ENCODE measurements around the gene YAP1.

Gene YAP1

GRCh38 chr11:102202972-102203371 lies 92.7 kb downstream of the YAP1 start:
- DNase-seq, result no peak

- no peak for DNase-seq
Observed at GRCh38 chr11:102204174-102204573, 93.9 kb downstream of the YAP1 start.

- DNase-seq, result no peak
Observed at GRCh38 chr11:102205805-102206204, 95.6 kb downstream of the YAP1 start.

GRCh38 chr11:102208835-102209234 lies 98.6 kb downstream of the YAP1 start:
- DNase-seq, result no peak

DNA sequence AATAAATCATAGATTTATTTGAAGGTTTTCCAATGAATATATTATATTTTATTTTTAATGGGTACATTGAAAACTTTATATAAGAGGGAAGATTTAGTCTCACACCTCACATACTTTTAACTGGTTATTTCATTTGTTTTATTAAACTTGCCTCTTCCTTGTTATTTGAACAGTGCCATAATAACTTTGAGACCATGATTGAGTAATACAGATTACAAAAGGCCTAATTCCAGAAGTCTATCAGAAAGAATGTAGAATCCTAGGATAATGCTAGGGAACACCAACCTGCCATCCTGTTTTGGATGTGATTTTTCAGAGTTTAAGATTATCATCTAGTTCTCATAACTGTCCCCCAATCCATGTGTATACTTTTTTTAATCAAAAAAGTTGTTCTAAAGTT lies 104.4 kb downstream of the YAP1 start:
- no peak for DNase-seq

DNA sequence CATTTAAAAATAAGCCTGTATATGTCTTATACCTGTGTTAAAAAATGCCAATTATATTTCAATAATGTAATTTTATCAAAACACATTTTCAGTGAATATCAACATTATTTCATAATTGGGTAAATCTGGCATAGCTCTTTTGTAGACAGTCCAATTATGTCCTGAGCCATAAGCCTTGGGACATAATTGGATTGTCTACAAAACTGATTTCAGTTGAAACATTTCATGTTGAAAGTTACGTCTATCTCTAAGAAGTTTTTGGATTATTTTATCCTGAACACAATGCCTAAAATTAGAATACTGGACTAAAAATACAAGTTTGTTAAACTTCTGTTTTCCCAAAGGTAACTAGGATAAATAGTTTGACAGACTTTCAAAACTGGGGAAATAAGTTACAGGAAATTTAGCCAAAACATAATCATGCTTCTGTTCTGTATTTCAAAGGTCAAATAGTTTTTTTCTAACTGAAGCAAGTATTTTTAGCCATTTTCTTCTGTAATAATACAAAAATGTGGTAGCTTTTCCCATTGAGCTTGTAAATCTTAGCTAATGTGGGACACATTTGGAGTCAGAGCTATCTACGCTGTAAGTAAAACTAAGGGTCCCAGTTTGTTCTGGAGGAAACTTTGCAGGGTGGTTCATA lies 106.3 kb downstream of the YAP1 start:
- no peak for DNase-seq

GRCh38 chr11:102220728-102221467 lies 110.7 kb downstream of the YAP1 start:
- DNase-seq, result no peak

DNA sequence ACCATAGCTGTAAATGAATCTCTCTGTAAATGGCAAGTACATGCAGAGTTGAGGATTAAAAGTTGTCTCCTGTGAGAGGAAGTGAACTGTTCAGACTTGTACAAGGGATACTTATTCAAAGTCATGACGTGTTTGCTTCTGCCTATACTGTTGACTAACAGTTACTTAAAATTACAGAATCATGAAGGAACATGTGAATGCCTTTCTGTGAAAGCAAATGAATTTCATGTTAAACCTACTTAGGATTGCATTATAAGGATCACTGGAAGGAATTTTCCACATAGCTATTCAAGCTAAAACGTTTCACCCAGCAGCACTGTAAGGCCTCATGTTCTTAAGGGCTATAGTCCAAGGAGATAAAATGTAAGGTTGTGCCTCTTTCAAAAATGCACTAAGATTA lies 113.6 kb downstream of the YAP1 start:
- DNase-seq, result no peak

- DNase-seq, result no peak
Observed at GRCh38 chr11:102225689-102226568, 115.7 kb downstream of the YAP1 start.

DNA sequence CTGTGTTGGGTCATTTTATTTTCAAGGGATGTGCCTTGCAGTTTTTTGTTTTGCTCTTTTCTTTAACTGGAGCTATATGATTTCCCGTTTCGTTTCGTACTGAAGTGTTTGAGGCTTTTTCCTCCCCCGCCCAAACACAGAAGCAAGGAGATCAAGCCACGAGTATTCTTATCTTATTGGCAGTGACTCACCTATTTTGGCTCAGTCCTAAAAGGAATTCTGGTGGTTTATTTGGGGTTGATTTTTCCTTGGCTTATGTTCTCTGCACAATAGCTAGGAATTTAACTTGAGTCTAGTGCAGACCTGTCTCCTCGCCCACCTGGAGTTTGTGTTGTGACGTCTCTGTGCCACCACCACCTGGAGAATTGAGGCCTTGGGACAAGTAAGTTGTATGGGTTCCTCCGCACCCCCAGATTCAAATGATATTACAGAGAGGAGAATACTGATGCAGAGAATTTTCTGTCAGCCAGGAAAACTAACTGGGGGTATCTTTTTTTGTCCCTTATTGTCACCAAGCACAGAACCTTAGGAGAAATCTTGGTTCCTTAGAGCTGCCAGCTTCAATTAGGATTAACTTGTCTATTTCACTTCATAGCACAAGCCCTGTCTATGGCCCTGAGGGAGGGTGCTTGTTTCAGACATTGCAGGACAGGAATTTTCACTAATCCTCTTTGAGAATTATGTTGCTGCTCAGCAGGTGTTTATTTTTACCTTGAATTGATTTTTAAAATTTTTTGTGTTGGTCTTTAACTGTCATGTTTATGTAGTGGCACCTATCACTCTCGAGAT lies 116.6 kb downstream of the YAP1 start:
- DNase-seq, result no peak

GRCh38 chr11:102229510-102230123 lies 119.4 kb downstream of the YAP1 start:
- DNase-seq, result no peak

DNA sequence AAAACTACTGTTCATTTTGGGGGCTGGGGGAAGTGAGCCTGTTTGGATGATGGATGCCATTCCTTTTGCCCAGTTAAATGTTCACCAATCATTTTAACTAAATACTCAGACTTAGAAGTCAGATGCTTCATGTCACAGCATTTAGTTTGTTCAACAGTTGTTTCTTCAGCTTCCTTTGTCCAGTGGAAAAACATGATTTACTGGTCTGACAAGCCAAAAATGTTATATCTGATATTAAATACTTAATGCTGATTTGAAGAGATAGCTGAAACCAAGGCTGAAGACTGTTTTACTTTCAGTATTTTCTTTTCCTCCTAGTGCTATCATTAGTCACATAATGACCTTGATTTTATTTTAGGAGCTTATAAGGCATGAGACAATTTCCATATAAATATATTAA lies 119.9 kb downstream of the YAP1 start:
- DNase-seq, result no peak

DNA sequence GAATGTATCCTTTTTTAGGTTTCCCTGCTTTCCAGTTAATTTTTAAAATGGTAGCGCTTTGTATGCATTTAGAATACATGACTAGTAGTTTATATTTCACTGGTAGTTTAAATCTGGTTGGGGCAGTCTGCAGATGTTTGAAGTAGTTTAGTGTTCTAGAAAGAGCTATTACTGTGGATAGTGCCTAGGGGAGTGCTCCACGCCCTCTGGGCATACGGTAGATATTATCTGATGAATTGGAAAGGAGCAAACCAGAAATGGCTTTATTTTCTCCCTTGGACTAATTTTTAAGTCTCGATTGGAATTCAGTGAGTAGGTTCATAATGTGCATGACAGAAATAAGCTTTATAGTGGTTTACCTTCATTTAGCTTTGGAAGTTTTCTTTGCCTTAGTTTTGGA lies 120.7 kb downstream of the YAP1 start:
- DNase-seq, result no peak

DNA sequence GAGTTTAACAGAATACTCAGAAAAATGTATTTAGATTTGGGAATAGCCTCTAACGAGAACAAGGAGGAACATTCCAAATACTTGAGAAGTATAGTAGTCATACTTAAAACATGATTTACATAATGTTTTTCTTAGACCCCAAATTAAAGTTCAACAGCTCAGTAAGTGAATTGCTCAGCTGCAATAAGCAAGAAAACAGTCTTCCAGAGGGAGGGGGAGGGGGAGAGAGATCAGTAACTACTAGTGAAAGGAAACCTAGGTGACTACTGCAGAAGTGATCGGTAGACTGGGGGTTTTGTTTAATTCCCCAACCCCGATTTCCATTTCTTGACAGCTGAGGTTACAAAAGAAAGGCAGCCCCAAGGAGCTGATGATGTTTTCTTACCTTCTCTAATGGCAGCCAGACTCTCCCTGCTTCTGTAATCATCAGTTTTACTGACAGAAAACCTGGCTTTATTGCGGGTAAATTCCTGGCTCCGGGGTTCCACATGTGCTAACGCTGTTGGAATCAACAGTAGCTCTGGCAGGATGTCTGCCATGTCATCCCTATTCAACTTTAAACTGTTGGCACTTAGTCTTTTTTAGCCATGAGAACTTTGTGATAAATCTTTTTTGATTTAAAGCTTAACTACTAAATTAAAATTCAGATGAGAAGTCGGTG lies 124.7 kb downstream of the YAP1 start:
- DNase-seq, result no peak

GRCh38 chr11:102237096-102237735 lies 127.0 kb downstream of the YAP1 start:
- no peak for DNase-seq

DNA sequence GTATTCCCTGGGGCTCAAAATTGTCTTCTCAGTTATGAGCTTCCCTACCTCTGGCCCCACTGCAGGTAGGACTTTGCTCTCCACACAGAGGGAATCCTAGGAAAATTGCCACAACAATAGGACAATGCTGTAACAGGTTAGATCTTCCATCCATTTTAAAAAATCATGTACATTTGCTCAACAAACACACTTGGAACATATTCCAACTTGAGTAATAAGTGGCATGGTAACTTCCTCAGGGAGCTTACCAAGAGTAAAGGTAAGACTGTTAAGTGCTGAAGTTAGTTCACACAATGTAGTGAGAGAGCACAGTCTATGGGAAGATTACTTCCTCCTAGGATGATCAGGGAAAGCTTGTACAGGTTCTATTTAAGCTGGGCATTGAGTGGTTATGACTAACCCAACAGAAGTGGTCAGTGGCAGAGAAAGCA lies 128.2 kb downstream of the YAP1 start:
- no peak for DNase-seq

DNA sequence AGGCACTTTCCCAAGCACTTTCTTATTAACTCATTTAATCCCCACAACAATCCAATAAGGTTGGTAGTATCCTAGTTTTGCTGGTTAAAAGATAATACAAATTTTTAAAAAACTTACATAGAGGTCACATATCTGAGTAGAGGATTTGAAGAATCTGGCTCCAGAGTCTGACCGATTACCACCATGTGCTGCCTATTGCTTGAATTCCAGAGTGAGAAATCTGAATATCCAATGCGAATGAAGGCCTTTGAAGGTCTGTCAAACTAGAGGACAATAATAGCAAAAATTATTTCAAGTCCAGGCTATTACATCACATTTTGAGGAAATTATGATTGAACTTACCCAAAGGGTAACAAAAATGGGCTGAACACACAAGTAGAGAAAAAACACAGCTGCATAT lies 129.2 kb downstream of the YAP1 start:
- no peak for DNase-seq

- no peak for DNase-seq
Observed at GRCh38 chr11:102239911-102240310, 129.7 kb downstream of the YAP1 start.

DNA sequence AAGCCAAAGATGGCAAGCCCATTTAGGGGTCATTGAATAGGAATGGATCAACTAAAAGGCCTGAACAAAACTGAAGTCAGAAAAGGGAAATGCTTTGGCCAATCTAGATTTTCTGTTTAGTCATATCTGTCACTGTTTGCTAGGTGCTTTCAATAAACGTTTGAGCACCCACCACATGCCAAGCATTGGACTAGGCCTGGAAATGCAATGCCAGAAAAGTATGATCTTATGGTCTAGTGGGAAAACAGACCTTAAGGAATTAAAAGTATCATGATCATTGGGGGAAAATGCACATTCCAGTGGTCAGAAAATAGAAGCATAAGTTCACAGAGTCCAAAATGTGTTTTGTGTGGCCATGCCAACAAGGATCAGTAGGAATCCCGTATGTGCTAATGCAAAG lies 130.3 kb downstream of the YAP1 start:
- no peak for DNase-seq

GRCh38 chr11:102241026-102241425 lies 130.8 kb downstream of the YAP1 start:
- no peak for DNase-seq

DNA sequence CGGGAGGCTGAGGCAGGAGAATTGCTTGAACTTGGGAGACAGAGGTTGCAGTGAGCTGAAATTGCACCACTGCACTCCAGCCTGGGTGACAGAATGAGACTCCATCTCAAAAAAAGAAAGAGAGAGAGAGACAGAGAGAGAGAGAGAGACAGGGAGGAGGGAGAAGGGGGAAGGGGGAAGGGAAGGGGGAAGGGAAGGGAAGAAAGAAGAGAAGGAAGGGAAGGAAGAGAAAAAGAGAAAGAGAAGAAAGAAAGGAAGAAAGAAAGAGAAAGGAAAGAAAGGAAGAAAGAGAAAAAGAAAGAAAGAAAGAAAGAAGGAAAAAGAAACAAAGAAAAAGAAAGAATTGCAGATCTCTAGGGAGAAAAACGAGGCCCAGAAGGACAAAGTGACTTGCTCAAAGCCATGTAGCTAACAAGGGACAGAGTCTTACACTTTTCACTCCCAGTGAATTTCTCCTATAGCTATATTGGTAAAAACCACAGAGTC lies 133.2 kb downstream of the YAP1 start:
- no peak for DNase-seq
